Dendritic cell treated with granulocyte-macrophage colony-stimulating factor and Interleukin-4, amounts not matched to agents 40 ng/mL and 50 ng/mL, for 4 days (primary cell): ENCODE measurements around the gene RIMOC1.

Experiments used
- H3K27ac Mint-ChIP-seq: one replicate; pipeline ENCODE4 v1.8.0; 2022; ENCODE audit warnings: mild to moderate bottlenecking, mixed read lengths
- H3K27me3 Mint-ChIP-seq: one replicate; pipeline ENCODE4 v1.8.0; 2022; ENCODE audit warnings: mild to moderate bottlenecking, mixed read lengths
- H3K36me3 Mint-ChIP-seq: one replicate; pipeline ENCODE4 v1.8.0; 2022; ENCODE audit warnings: low read depth, mixed read lengths
- H3K4me1 Mint-ChIP-seq: one replicate; pipeline ENCODE4 v1.8.0; 2022; ENCODE audit warnings: low read depth, mixed read lengths
- H3K4me3 Mint-ChIP-seq: one replicate; pipeline ENCODE4 v1.8.0; 2022; ENCODE audit warnings: mild to moderate bottlenecking, moderate library complexity, mixed read lengths
- H3K9me3 Mint-ChIP-seq: one replicate; pipeline ENCODE4 v1.8.0; 2022; ENCODE audit warnings: mixed read lengths
- intact Hi-C: fragments of 100-400 bp; cut with micrococcal nuclease; formaldehyde crosslinking; loops from one replicate; pipeline ENCODE4 v1.15.0; 2022

RIMOC1 gene

GRCh38 chr5:41876678-41877077 is 27.5 kb upstream of the RIMOC1 start:
- H3K27ac Mint-ChIP-seq, result no peak overlapping the region
- H3K4me1 Mint-ChIP-seq, result no peaks in the 10 kb centered on the region
- no peak overlapping the region for H3K4me3 Mint-ChIP-seq
- no peaks in the 10 kb centered on the region for H3K9me3 Mint-ChIP-seq
- peaks cover 3% of the 10 kb centered on the region for H3K27me3 Mint-ChIP-seq
- intact Hi-C loops, result no loop called here
- no peaks in the 10 kb centered on the region for H3K36me3 Mint-ChIP-seq

GRCh38 chr5:41877408-41877807 is 26.7 kb upstream of the RIMOC1 start:
- Mint-ChIP-seq H3K36me3 (no peaks in the 10 kb centered on the region), H3K4me1 (no peaks in the 10 kb centered on the region), H3K27me3 (peaks cover 3% of the 10 kb centered on the region), H3K4me3 (no peak overlapping the region), H3K9me3 (no peaks in the 10 kb centered on the region), H3K27ac (no peak overlapping the region)
- intact Hi-C loops, result no loop called here

GRCh38 chr5:41878173-41878572 is 26.0 kb upstream of the RIMOC1 start:
- no peaks in the 10 kb centered on the region for H3K4me1 Mint-ChIP-seq
- intact Hi-C loops, result no loop called here
- H3K27ac Mint-ChIP-seq, result no peak overlapping the region
- H3K9me3 Mint-ChIP-seq, result no peaks in the 10 kb centered on the region
- peaks cover 3% of the 10 kb centered on the region for H3K27me3 Mint-ChIP-seq
- no peak overlapping the region for H3K4me3 Mint-ChIP-seq
- H3K36me3 Mint-ChIP-seq, result no peaks in the 10 kb centered on the region

- Mint-ChIP-seq H3K27ac (no peak overlapping the region), H3K4me1 (no peaks in the 10 kb centered on the region), H3K27me3 (peaks cover 3% of the 10 kb centered on the region), H3K4me3 (no peak overlapping the region), H3K36me3 (no peaks in the 10 kb centered on the region), H3K9me3 (no peaks in the 10 kb centered on the region)
- intact Hi-C loops, result no loop called here
Observed at GRCh38 chr5:41878643-41879478, 25.3 kb upstream of the RIMOC1 start.

GRCh38 chr5:41882765-41883164 is 21.4 kb upstream of the RIMOC1 start:
- Mint-ChIP-seq H3K4me1 (no peaks in the 10 kb centered on the region), H3K27ac (no peak overlapping the region), H3K36me3 (no peaks in the 10 kb centered on the region), H3K9me3 (no peaks in the 10 kb centered on the region), H3K27me3 (peaks cover 6% of the 10 kb centered on the region), H3K4me3 (no peak overlapping the region)
- intact Hi-C loops, result no loop called here

GRCh38 chr5:41883243-41883642 is 20.9 kb upstream of the RIMOC1 start:
- intact Hi-C loops, result no loop called here
- Mint-ChIP-seq H3K27ac (no peak overlapping the region), H3K9me3 (no peaks in the 10 kb centered on the region), H3K36me3 (no peaks in the 10 kb centered on the region), H3K27me3 (peaks cover 7% of the 10 kb centered on the region), H3K4me1 (no peaks in the 10 kb centered on the region), H3K4me3 (no peak overlapping the region)

GRCh38 chr5:41883936-41884335 is 20.2 kb upstream of the RIMOC1 start:
- Mint-ChIP-seq H3K4me3 (no peak overlapping the region), H3K27ac (no peak overlapping the region)

GRCh38 chr5:41885286-41885685 is 18.9 kb upstream of the RIMOC1 start:
- intact Hi-C loops, result no loop called here
- Mint-ChIP-seq H3K27me3 (peaks cover 10% of the 10 kb centered on the region), H3K4me1 (no peaks in the 10 kb centered on the region), H3K4me3 (no peak overlapping the region), H3K36me3 (no peaks in the 10 kb centered on the region), H3K27ac (no peak overlapping the region), H3K9me3 (no peaks in the 10 kb centered on the region)

More at GRCh38 chr5:41883936-41884335, 20.2 kb upstream of the RIMOC1 start:
- Mint-ChIP-seq H3K27me3 (peaks cover 7% of the 10 kb centered on the region), H3K9me3 (no peaks in the 10 kb centered on the region), H3K4me1 (no peaks in the 10 kb centered on the region), H3K36me3 (no peaks in the 10 kb centered on the region)
- intact Hi-C loops, result no loop called here

- H3K4me1 Mint-ChIP-seq, result peaks cover 16% of the 10 kb centered on the region
- no peaks in the 10 kb centered on the region for H3K9me3 Mint-ChIP-seq
- H3K27ac Mint-ChIP-seq, result no peak overlapping the region
- peaks cover 32% of the 10 kb centered on the region for H3K27me3 Mint-ChIP-seq
- H3K4me3 Mint-ChIP-seq, result no peak overlapping the region
- H3K36me3 Mint-ChIP-seq, result no peaks in the 10 kb centered on the region
- intact Hi-C loops, result no loop called here
Observed at GRCh38 chr5:41891066-41891707, 13.0 kb upstream of the RIMOC1 start.

- H3K27ac Mint-ChIP-seq, result no peak overlapping the region
- peaks cover 24% of the 10 kb centered on the region for H3K4me1 Mint-ChIP-seq
- intact Hi-C loops, result no loop called here
- H3K9me3 Mint-ChIP-seq, result no peaks in the 10 kb centered on the region
- no peak overlapping the region for H3K4me3 Mint-ChIP-seq
- H3K36me3 Mint-ChIP-seq, result no peaks in the 10 kb centered on the region
- peaks cover 32% of the 10 kb centered on the region for H3K27me3 Mint-ChIP-seq
Observed at GRCh38 chr5:41892031-41892430, 12.1 kb upstream of the RIMOC1 start.

GRCh38 chr5:41893074-41893851 is 10.9 kb upstream of the RIMOC1 start:
- intact Hi-C loops, result no loop called here
- H3K4me1 Mint-ChIP-seq, result peaks cover 24% of the 10 kb centered on the region
- H3K27me3 Mint-ChIP-seq, result peaks cover 29% of the 10 kb centered on the region
- no peak overlapping the region for H3K27ac Mint-ChIP-seq
- H3K36me3 Mint-ChIP-seq, result no peaks in the 10 kb centered on the region
- H3K4me3 Mint-ChIP-seq, result no peak overlapping the region
- H3K9me3 Mint-ChIP-seq, result no peaks in the 10 kb centered on the region

GRCh38 chr5:41896230-41896629 is 7.9 kb upstream of the RIMOC1 start:
- no peaks in the 10 kb centered on the region for H3K9me3 Mint-ChIP-seq
- no peak overlapping the region for H3K4me3 Mint-ChIP-seq
- no peaks in the 10 kb centered on the region for H3K36me3 Mint-ChIP-seq
- peak overlapping the region; percentile 42 for H3K27ac Mint-ChIP-seq
- H3K4me1 Mint-ChIP-seq, result peaks cover 24% of the 10 kb centered on the region
- peaks cover 26% of the 10 kb centered on the region for H3K27me3 Mint-ChIP-seq
- intact Hi-C loops, result no loop called here

GRCh38 chr5:41903382-41903891 is 707 bp upstream of the RIMOC1 start:
- Mint-ChIP-seq H3K4me3 (peak overlapping the region; percentile 95), H3K27me3 (peaks cover 9% of the 10 kb centered on the region), H3K4me1 (peaks cover 45% of the 10 kb centered on the region), H3K36me3 (peaks cover 29% of the 10 kb centered on the region), H3K9me3 (no peaks in the 10 kb centered on the region), H3K27ac (peak overlapping the region; percentile 99)
- intact Hi-C loops, result loop anchor here (5.0 to 10.0 kb wide), 3 partner anchors 1069 to 1221 kb away; partner anchors contain the start of genes RPL37 and ZNF131

GRCh38 chr5:41906151-41906550 is 2.0 kb downstream of the RIMOC1 start:
- Mint-ChIP-seq H3K27me3 (peaks cover 5% of the 10 kb centered on the region), H3K36me3 (peaks cover 54% of the 10 kb centered on the region), H3K4me3 (no peak overlapping the region), H3K9me3 (no peaks in the 10 kb centered on the region), H3K27ac (no peak overlapping the region), H3K4me1 (peaks cover 45% of the 10 kb centered on the region)
- intact Hi-C loops, result loop anchor here (10.0 kb wide), 2 partner anchors 1071 to 1219 kb away; partner anchors contain the start of genes RPL37 and ZNF131
